Stimulated activated CD4-positive, alpha-beta T cell treated with anti-CD3 and anti-CD28 coated beads, Interleukin-1b, Interleukin-23, amount 100 ng/mL, for 4 hours (primary cell): ENCODE data around the gene GRID1.
A peak's percentile ranks its signal among the peaks of the same experiment; 100 is the strongest.

Source experiments
- DNase-seq, 2 donors: peaks; one replicate each; pipeline ENCODE4 v3.0.0-alpha.2; 2020; ENCODE audit warnings: low read depth in 2 of 2

Gene GRID1

DNA sequence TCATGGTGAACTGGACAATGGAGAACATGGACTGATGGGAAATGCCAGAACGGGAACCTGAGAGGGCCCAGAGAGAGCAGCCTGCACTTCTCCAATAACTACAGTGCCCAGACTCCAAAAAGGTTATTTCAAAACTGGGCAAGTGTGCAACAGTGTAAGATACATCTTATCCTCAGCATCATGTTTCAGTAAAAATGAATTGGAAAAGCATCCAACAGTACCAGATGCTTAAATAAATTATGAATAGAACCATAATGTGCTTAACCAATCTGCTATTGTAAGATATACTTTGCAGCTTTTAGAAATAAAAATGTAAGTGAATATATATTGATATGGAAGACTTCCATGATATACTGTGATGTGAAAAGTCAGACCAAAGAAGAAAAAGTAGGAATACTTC lies 303.3 kb downstream of the GRID1 start:
- no peak for DNase-seq

DNA sequence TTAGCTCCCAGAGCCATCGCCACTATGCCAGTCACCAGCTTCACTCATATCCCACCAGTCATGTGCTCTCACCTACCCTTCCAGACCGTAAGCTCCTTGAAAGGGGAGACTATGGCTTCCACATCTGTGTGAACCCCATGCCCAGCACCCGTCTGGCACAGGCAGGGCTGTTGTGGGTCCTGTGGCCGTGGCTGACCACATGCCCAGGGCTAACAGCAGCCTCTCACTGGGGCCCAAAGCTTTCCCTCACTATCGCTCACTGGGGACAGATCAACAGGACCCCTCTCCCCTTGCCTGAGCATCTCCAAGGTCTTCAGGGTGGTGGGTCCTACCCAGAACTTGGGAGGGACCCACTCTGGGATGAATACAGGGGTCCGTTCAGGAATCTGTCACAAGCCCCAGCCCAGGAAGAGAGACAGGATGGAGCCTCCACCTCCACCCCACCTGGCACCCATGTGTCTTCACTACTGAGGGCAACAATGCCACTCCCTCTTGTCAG lies 303.9 kb downstream of the GRID1 start:
- DNase-seq: no peak

DNA sequence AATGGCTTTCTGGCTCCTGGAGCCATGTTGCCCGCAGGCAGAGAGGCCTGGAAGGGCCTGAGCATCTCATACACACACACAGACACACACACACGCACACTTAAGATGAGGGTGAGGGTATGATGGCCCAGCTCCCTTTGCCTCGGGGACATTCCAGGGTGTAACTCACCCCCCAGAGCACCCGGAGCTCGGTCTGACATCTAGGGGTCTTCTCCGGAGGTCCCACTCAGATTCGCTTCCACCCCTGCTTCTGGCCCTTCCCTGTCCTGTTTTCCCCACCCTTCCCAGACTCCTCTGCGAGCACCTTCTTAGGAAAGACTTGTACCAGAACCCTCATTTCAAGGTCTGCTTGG lies 304.4 kb downstream of the GRID1 start:
- no peak for DNase-seq

- no peak for DNase-seq
These were observed 305.1 kb downstream of the GRID1 start for GRCh38 chr10:86061278-86062197.

DNA sequence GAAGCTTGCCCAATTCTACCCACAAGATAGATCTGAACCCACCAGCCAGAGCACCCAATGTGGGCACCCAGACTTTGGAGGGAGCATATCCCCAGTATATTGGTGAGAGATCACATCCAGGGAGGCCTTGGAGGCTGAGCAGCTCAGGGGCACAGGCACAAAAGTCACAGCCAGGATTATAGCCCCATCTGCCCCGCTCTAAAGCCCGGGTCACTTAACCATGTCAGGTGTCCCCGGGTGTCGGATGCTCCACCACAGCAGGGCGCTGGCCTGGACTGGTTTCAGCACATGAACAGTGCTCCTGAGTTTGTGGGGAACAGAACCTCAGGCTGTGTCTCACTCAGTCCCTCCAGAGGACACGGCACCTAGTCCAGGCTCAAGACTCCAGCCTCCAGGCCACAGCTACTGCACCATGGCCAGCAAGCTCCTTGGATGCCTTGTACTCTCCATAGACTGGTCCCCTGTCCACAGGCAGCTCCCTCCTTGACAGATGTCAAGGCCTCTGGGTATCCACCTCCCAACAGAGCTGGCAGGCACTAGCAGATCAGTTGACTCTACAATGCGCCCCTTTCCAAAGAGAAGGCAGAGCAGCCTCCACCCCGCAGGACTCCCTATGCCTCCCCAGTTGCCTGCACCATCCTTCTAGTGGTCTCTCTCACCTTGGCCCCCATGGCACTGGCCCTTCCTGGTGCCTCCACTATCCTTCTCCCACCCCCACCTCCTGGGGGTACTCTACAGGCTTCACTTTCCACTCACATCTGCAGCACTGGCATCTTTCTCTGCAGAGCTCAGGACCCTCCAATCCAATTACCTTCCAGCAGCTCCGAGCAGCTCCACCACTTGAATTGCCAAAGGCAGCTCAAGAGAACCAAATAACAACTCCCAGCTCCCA lies 306.0 kb downstream of the GRID1 start:
- no peak for DNase-seq

DNA sequence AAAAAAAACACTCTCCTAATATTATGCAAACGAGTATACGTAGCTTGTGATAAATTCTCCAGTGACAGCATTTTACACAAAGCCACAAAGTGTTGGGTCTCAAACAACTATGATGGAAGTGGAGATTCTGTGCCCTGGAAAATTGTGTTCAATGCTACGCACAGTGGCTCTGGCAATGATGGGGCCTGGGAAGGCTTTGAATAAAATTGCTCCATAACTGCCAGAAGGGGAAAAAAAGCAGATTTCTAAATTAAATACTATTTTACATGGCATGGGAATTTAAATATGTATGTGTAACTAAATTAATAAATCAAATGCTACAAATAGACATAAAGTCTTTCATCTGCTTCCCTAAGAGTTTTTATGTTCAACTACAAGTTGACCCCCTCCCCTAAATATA lies 306.7 kb downstream of the GRID1 start:
- no peak for DNase-seq

GRCh38 chr10:86058964-86059363 lies 307.6 kb downstream of the GRID1 start:
- DNase-seq: no peak

GRCh38 chr10:86057708-86058107 lies 308.9 kb downstream of the GRID1 start:
- no peak for DNase-seq

DNA sequence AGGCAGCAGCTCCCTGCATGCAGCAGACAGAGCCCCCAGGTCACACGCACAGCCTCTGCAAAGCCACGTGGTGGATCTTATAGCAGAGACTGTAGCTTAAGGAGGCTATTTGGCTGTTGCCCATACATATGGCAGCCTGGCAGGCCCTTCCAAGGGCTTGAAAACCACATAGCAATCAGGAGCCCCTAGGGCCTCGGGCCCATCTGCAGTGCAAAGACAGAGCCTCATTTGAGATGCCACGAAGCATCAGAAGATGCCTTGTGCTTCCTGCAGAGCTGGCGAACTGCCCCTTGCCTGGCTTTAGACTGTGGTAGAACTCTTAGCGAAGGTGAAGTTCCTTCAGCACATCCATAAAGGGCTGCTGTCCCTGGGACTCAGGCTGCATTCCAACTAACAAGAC lies 309.9 kb downstream of the GRID1 start:
- DNase-seq: no peak

GRCh38 chr10:86055928-86056327 lies 310.7 kb downstream of the GRID1 start:
- no peak for DNase-seq

GRCh38 chr10:86053675-86054074 lies 312.9 kb downstream of the GRID1 start:
- no peak for DNase-seq

DNA sequence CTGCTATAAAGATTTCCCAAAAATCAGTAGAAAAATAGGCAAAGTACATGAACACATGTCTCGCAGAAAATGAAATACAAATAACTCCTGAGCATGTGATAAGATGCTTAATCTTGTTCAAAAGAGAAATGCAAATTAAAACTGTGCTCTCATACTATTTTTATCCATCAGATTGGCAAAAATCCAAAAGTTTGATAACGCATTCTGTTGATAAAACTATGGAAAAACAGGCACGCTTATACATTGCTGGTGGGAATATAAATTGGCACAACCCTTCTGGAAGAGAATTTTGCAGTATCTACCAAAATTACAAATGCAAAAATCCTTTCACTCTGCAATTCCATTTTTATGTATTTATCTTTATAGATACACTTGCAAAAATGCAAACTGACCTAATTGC lies 315.0 kb downstream of the GRID1 start:
- DNase-seq: no peak

DNA sequence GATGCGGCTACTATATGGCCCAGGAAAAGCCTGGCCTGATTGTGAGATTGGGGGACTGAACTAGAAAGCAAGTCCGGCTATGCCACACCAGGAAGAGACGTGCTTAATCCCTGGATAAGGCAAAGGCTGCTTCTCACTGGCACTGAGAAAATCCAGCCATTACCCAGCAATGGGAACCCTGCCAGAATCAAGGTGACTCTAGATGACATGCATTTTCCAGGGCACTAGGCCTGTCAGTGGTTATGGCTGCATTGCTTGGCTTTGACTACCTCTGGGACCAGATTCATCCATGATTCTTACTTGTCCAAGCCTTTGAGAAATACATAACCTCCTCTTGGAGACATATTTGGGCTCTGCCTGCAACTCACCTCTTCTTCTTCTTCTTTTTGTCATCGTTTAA lies 317.2 kb downstream of the GRID1 start:
- DNase-seq: no peak

DNA sequence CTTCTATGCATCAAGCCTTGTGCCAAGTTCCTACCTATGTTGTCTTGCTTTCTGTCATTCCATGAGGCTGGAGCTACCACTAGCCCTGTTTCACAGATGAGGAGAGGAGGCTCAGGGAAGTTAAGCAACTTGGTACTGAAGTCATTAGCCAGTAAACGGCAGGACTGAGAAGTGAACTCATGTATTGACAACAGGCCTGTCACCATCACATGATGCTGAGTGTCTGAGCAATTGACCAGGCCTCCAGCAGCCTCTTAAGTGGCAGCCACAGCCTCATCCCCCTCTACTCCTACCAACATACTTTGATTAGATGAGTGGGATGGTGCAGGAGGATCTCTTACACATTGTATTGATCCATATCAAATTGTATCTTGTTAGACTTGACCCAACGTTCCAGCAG lies 317.6 kb downstream of the GRID1 start:
- no peak for DNase-seq

DNA sequence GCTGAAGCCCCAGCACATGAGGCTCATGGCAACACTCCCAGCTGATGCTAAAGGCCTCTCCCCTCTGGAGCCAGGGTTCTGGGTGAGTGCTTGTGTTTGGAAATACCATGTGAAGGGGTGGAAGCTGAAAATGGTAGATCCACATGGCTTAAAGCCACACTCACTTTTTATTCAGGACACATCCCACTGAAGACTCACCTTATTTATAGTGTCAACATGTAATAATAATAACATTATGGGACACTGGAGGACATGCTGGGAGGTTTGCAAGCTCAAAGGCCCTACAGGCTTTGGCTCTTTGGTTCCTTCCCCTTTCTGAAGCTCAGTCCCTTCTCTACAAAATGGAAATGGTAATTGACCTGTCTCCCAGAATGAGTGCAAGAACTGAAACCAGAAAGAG lies 318.0 kb downstream of the GRID1 start:
- no peak for DNase-seq

GRCh38 chr10:86047588-86047987 lies 319.0 kb downstream of the GRID1 start:
- DNase-seq: no peak

GRCh38 chr10:86046845-86047460 lies 319.6 kb downstream of the GRID1 start:
- DNase-seq: peak in 1 of 2 donors; percentile 3

DNA sequence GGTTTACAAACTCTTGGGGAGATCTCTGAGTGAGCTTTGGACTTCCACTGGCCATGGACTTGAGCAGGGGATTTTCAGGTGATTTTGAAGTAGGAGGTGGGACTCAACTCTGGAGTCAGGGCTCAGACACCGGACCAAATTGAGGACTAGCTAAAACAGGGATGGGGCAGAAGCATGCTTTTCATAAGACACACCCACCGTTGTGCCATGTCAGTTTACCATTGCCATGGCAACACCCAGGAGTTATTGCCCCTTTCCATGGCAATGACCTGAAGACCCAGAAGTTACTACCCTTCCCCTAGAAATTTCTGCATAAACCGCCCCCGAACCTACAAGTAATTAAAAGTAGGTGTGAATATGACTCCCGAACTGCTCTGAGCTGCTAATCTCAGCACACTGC lies 320.7 kb downstream of the GRID1 start:
- no peak for DNase-seq

- no peak for DNase-seq
These were observed 322.6 kb downstream of the GRID1 start for GRCh38 chr10:86044029-86044428.

DNA sequence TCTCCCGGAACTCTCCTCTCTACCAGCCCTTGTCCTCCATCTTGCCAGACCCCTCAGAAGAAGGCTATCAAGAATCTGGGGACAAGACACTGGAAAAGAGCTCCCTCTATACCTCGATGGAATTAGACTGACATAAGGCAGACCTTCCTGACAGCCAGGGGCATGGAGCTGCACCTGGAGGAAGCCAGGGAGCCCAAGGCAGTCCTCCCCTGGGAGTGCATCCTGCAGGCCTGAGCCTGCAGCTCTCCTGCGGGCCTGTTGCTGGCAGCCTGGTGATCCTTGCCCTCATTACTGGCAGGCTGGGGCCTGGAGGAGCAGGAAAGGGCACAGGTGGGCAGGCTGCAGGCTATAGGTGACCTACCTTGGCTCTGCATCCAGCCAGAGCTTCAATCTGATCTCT lies 323.4 kb downstream of the GRID1 start:
- no peak for DNase-seq

- no peak for DNase-seq
These were observed 324.4 kb downstream of the GRID1 start for GRCh38 chr10:86042161-86042560.

GRCh38 chr10:86041116-86041515 lies 325.5 kb downstream of the GRID1 start:
- DNase-seq: no peak
